Upper lobe of left lung (tissue), 4 donors: Measurements from ENCODE around the gene CD164L2.

Experiments
- CTCF ChIP-seq, 6 experiments: fragments of 450-650 bp in 4 of 6; fragments of 200-600 bp in 2 of 6; sonication (generic) in 2 of 6; IDR thresholded peaks; one replicate each; pipeline ENCODE4 v1.5.1; 2016 to 2019; ENCODE audit warnings: antibody characterized with exemption in 6 of 6
- POLR2A ChIP-seq, 4 donors: fragments of 450-650 bp; IDR thresholded peaks; one replicate each; pipeline ENCODE4 v1.5.1; 2016 to 2017; ENCODE audit warnings: antibody characterized with exemption in 4 of 4, mild to moderate bottlenecking in 2 of 4
- POLR2AphosphoS5 ChIP-seq, 2 donors: sonication (generic); formaldehyde crosslinking; IDR thresholded peaks; one replicate each; pipeline ENCODE4 v1.5.1; 2017; ENCODE audit warnings: antibody characterized with exemption in 2 of 2

GRCh38 chr1:27400082-27400962 is 17.2 kb upstream of the CD164L2 start:
- TF ChIP-seq POLR2AphosphoS5 (IDR thresholded peaks at IDR 0.05) (peak in 1 of 2 donors; percentile 12), CTCF (IDR thresholded peaks at IDR 0.05) (no peak), POLR2A (IDR thresholded peaks at IDR 0.05) (no peak)
